Ovary (tissue), 9 donors: ENCODE data around the gene BPGM. TPM values are rescaled to one million over a fixed set of nuclear protein-coding genes. Genes with fewer than 3 reads are reported as not detected.

Source experiments
- DNase-seq, 5 donors: peaks; one replicate each; pipeline ENCODE4 v3.0.0-alpha.2; 2019 to 2020
- H3K27ac ChIP-seq, 2 donors: fragments of 200-600 bp; one replicate each; pipeline versions ENCODE4 v1.5.1 to v1.8.0; 2019 to 2022
- H3K27me3 ChIP-seq: fragments of 200-600 bp; one replicate; pipeline ENCODE4 v1.8.0; 2022
- H3K36me3 ChIP-seq: fragments of 200-600 bp; sonication (generic); one replicate; pipeline ENCODE4 v1.5.1; 2019
- H3K4me1 ChIP-seq: one replicate; pipeline ENCODE4 v1.8.1; 2013; ENCODE audit warnings: mild to moderate bottlenecking, moderate library complexity; ENCODE audit not compliant: insufficient read depth
- H3K4me3 ChIP-seq: fragments of 200-600 bp; sonication (generic); one replicate; pipeline ENCODE4 v1.5.1; 2017
- H3K9me3 ChIP-seq, 2 donors: fragments of 200-600 bp in 1 of 2; sonication (generic) in 1 of 2; one replicate each; pipeline versions ENCODE4 v1.5.1 to v1.8.1; 2013 to 2019; ENCODE audit warnings: mild to moderate bottlenecking in 1 of 2, moderate library complexity in 1 of 2
- EP300 ChIP-seq: sonication (generic); formaldehyde crosslinking; IDR thresholded peaks from one replicate; pipeline ENCODE4 v1.6.1; 2017; ENCODE audit warnings: antibody characterized with exemption
- POLR2A ChIP-seq: fragments of 450-650 bp; IDR thresholded peaks from one replicate; pipeline ENCODE4 v1.6.1; 2017; ENCODE audit warnings: antibody characterized with exemption, mild to moderate bottlenecking, moderate library complexity
- WGBS, 3 donors: extraction: QIAGEN DNeasy Blood & Tissue Kit in 1 of 3; methylation state at CpG; one replicate each; pipeline versions ENCODE4 v1.1.5 to v1.1.7; 2013 to 2017; 5-methylcytosine and 5-hydroxymethylcytosine counted together
- intact Hi-C, 4 donors: fragments of 100-400 bp; cut with DNase I; formaldehyde crosslinking; loops; one replicate each; pipeline versions ENCODE4 v1.11.0 to v1.15.1; 2022 to 2023
- polyA plus RNA-seq, 2 donors: library from polyadenylated mRNA; stranded (reverse); fragments of 200-250 nt in 1 of 2; fragments of 350-450 nt in 1 of 2; fragmentation: Illumina TruSeq in 1 of 2; extraction: RNeasy Lipid Tissue Mini Kit (QIAGEN cat#74804) in 1 of 2; gene quantifications; one replicate each; pipeline ENCODE4 v1.2.3, GENCODE V29; 2013 to 2014
- total RNA-seq, 7 donors: library from RNA; depleted of rRNA in 2 of 7; stranded (reverse); fragments of >200 nt in 2 of 7; fragmentation: NEBNext Ultra II Directional in 3 of 7; extraction: Animal tissue kit (Norgen Biotek cat#: 25700) in 3 of 7; gene quantifications; one replicate each; pipeline versions ENCODE4 v1.1.0 to v1.2.4, GENCODE V29; 2016 to 2023
- TF ChIP-seq, protein P1 (sequence below), 3 donors: fragments of 450-650 bp in 2 of 3; fragments of 200-600 bp in 1 of 3; IDR thresholded peaks; one replicate each; pipeline versions ENCODE4 v1.5.1 to v1.8.0; 2016 to 2022; ENCODE audit warnings: antibody characterized with exemption in 3 of 3, mild to moderate bottlenecking in 1 of 3
- donor health status: DM: no; HTN: no; CAD: no; lungs with moderate emphysema.
- donor health status: DM: no; HTN: no; CAD: no.
- donor health status: Bipolar disorder and iron deficiency.
- donor health status: DM: yes; HTN: yes; CAD: no.
- donor health status: DM: no; HTN: no; CAD: no.
- donor health status: DM: yes; HTN: yes; CAD: no.

The BPGM gene
- total and polyA plus RNA-seq, 9 donors, result 6.5 to 18.1 (median 9.0) TPM

GRCh38 chr7:134693256-134693655 lies 46.6 kb downstream of the BPGM start:
- DNase-seq, result peak in 4 of 5 donors; percentile 48 to 78 (median 56)
- intact Hi-C loops, result loop anchor here in 3 of 4 donors (5.0 to 10.0 kb wide), 3 partner anchors 49 to 259 kb away; partner anchors contain the start of gene CALD1 (in 1 of the 3)
- Histone ChIP-seq H3K36me3 (no peaks in the 10 kb centered on the region), H3K4me3 (no peak overlapping the region), H3K9me3 (no peaks in the 10 kb centered on the region), H3K27me3 (no peaks in the 10 kb centered on the region), H3K27ac (peak overlapping the region in 1 of 2 donors; percentile 62), H3K4me1 (peaks cover 28% of the 10 kb centered on the region)
- TF ChIP-seq, protein P1, sequence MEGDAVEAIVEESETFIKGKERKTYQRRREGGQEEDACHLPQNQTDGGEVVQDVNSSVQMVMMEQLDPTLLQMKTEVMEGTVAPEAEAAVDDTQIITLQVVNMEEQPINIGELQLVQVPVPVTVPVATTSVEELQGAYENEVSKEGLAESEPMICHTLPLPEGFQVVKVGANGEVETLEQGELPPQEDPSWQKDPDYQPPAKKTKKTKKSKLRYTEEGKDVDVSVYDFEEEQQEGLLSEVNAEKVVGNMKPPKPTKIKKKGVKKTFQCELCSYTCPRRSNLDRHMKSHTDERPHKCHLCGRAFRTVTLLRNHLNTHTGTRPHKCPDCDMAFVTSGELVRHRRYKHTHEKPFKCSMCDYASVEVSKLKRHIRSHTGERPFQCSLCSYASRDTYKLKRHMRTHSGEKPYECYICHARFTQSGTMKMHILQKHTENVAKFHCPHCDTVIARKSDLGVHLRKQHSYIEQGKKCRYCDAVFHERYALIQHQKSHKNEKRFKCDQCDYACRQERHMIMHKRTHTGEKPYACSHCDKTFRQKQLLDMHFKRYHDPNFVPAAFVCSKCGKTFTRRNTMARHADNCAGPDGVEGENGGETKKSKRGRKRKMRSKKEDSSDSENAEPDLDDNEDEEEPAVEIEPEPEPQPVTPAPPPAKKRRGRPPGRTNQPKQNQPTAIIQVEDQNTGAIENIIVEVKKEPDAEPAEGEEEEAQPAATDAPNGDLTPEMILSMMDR (IDR thresholded peaks at IDR 0.05), result no peak
- no peak for TF ChIP-seq EP300
- TF ChIP-seq POLR2A, result no peak
- 60 to 88% (median 64%) methylated on average over 4 of the region's 4 CpGs for WGBS, 3 donors

- Histone ChIP-seq H3K4me1 (peaks cover 28% of the 10 kb centered on the region), H3K4me3 (no peak overlapping the region), H3K27ac (peak overlapping the region in 1 of 2 donors; percentile 8), H3K9me3 (no peaks in the 10 kb centered on the region), H3K27me3 (no peaks in the 10 kb centered on the region), H3K36me3 (no peaks in the 10 kb centered on the region)
- intact Hi-C loops, result loop anchor here (1.0 to 10.0 kb wide), 4 partner anchors 45 to 258 kb away; partner anchors contain the start of gene CALD1 (in 1 of the 4)
- WGBS, 3 donors, result 83 to 84% (median 84%) methylated on average over 7 of the region's 7 CpGs
- TF ChIP-seq, protein P1 (IDR thresholded peaks at IDR 0.05), result peak in 1 of 3 donors; percentile 20
- no peak for TF ChIP-seq POLR2A
- DNase-seq, result no peak
Observed at GRCh38 chr7:134694299-134694698, 47.6 kb downstream of the BPGM start.

DNA sequence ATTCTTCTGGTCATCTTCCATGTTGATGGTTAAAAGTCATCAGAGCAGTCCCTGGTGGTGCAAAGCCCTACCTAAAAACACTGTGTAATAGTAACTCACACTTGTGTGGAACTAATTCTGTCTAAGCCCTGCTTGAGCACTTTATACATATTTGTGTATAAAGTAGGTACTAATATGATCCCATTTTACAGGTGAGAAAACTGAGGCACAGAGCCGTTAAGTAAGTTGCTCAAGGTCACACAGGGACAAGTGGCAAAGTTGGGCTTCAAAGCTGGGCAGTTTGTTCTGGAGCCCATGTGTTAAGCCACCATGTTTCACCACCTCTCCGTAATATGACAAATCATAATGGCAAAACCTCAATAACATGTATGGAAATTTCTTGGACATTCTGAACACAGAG lies 48.1 kb downstream of the BPGM start:
- DNase-seq, result no peak
- peaks cover 28% of the 10 kb centered on the region for H3K4me1 ChIP-seq
- 96 to 97% (median 96%) methylated on average over 2 of the region's 2 CpGs for WGBS, 3 donors
- TF ChIP-seq POLR2A (no peak), EP300 (no peak)
- TF ChIP-seq, protein P1 (IDR thresholded peaks at IDR 0.05), result no peak
- H3K36me3 ChIP-seq, result no peaks in the 10 kb centered on the region
- H3K27ac ChIP-seq, result peak overlapping the region in 1 of 2 donors; percentile 70
- intact Hi-C loops, result loop anchor here (1.0 to 10.0 kb wide), 4 partner anchors 45 to 258 kb away; partner anchors contain the start of gene CALD1 (in 1 of the 4)
- no peaks in the 10 kb centered on the region for H3K27me3 ChIP-seq
- H3K9me3 ChIP-seq, result no peaks in the 10 kb centered on the region
- no peak overlapping the region for H3K4me3 ChIP-seq

- DNase-seq, result peak in 4 of 5 donors; percentile 38 to 59 (median 44)
- Histone ChIP-seq H3K27me3 (no peaks in the 10 kb centered on the region), H3K4me1 (peaks cover 27% of the 10 kb centered on the region), H3K9me3 (no peaks in the 10 kb centered on the region), H3K36me3 (no peaks in the 10 kb centered on the region), H3K27ac (peak overlapping the region in 1 of 2 donors; percentile 70), H3K4me3 (no peak overlapping the region)
- 8 to 21% (median 10%) methylated on average over 9 of the region's 9 CpGs for WGBS, 3 donors
- intact Hi-C loops, result loop anchor here in 1 of 4 donors (10.0 kb wide), 1 partner anchor 79 kb away; the partner anchor contains the start of gene CALD1
- TF ChIP-seq EP300 (no peak), POLR2A (no peak)
- TF ChIP-seq, protein P1 (IDR thresholded peaks at IDR 0.05), result no peak
Observed at GRCh38 chr7:134695321-134695860, 48.7 kb downstream of the BPGM start.
